ENCODE data around the gene GBE1. TPM values are rescaled to one million over a fixed set of nuclear protein-coding genes. Genes with fewer than 3 reads are reported as not detected.

GBE1 gene
- 15.0 and 17.0 TPM in 2 replicates for total RNA-seq

GRCh38 chr3:81760924-81761903 lies at the start of gene GBE1:
Gene GBE1, minus strand, starts transcription at chr3:81761645. Its CDS starts 128 bp downstream, at chr3:81761517.

